Muscle of back (tissue), 11 donors: ENCODE measurements around the gene ETHE1. TPM values are rescaled to one million over a fixed set of nuclear protein-coding genes. Genes with fewer than 3 reads are reported as not detected.

Experiments used
- DNase-seq, 3 donors: peaks; one replicate each; pipeline versions ENCODE4 v3.0.0 to v3.0.0-alpha.2; 2013
- polyA plus RNA-seq, 10 donors: library from polyadenylated mRNA; unstranded; fragments of 120-200 nt; gene quantifications; one replicate each; pipeline ENCODE4 v1.2.1, GENCODE V29; 2013; ENCODE audit not compliant: insufficient read length in 10 of 10

ETHE1 gene
- polyA plus RNA-seq, 10 donors, result 10.5 to 16.5 (median 14.7) TPM

DNA sequence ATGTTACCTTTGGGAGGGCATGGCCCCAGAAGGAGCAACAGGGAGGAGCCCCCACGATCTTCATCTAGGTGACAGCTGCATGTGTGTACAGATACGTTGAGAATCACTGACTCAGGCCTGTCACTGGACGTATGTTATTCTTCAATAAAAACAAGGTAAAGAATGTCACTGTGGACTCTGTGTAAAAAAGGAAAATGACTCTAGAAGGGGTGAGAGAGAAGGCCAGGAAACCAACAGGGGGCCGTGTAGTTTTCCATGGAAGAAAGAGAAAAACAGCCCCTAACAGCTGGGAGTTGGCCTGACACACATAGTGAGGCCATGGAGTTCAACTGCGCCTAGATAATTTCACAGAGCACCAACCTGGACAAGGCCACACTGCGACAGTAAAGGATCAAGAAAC, 59.7 kb downstream of the ETHE1 start:
- no peak for DNase-seq

- no peak for DNase-seq
Measured at GRCh38 chr19:43466793-43467192, 60.2 kb downstream of the ETHE1 start.

GRCh38 chr19:43465468-43466120, 61.4 kb downstream of the ETHE1 start, which contains the start of gene LYPD3:
Gene LYPD3 (minus strand): TSS chr19:43465608. CDS start chr19:43465571, 37 bp downstream.
- no peak for DNase-seq

DNA sequence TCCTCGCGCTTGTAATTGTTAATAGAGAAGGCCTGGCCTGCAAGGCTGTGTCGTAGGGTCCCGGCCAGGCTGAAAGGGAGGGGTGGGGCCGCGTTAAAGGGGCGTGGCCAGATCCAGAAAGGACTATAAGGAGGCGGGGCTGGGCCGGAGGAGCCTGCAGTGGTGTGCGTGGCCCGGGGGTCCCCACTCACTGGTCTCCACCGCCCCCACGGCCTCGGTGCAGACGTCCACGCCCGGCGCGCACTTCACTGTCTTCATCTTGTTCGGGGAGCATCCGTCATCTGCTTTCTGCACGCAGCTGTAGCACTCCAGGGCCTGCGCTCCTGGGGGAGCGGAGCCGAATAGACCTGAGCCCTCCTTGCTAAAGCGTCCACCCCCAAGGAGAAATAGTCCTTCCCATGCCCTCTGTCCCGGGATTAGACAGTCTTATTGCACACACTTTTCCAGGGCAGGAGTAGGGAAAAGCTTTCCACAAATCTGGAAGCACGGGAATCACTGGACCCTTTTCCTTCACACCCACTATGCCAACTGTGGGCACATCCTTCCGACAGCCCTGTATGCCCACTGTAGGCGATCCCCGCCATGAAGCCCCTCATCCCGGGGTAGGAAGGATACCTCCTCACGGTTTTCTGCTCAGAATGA, 62.7 kb downstream of the ETHE1 start:
- DNase-seq, result no peak

DNA sequence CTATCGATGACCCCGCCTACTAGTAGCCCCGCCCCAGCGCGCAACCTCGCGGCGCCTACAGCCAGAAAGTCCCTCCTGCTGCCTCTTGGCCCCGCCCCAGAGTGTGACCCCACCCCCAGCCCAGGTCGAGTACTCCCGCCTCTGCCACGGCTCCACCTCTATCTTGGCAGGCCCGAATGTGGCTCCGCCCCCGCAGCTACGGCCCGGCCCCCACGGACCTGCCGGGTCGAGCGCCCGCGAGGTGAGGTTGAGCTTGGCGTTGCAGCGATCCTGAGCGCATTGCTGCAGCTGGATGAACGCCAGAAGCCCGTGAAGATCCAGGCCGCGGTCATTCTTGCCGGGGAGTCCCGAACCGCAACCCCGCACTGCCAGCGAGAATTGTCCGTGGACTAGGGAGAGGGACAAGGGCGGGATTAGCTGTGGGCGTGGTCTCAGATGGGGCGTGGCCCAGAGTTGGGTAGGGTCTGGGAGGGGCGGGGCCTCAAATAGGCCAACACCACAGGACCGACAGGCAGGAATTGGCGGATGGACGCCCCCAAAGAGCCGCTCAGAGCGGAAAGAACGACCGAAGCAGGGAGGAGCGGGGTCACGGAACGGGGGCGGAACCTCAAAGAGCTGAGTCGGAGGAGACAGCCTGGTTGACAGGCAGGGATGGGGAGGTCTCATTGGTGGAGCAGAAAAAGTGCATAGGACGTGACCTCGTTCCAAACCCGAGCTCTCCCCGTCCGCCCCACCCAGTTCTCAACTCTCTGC, 63.4 kb downstream of the ETHE1 start:
- DNase-seq, result peak; percentile 86 to 97 (median 93)

DNA sequence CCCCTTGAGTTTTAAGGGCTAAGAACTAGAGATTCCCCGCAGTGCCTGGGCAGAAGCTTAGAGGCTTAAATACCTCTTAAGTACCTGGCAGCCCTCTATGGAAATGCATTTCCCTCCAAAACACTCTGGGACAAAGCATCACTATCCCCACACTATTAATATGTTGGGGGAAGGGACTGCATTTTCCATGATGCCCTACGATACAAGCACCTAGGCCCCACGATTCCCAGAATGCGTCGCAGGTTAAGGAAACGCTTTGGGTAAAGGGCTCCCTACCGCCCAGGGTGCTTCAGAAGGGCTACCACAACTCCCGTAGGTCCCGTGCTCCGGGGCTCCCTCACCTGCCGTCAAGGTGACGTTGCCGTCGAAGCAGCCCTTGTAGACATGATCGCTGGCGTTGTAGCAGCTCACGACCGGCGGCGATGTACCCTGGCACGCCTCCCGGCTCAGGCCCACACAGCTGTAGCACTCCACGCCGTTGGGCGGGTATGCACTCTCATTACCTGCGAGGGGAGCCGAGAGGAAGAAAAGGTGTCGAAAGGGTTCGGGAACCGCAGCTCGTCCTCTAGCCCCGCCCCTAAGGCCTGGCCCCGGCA, 64.1 kb downstream of the ETHE1 start:
- no peak for DNase-seq

- no peak for DNase-seq
Measured at GRCh38 chr19:43462383-43462782, 64.6 kb downstream of the ETHE1 start.

DNA sequence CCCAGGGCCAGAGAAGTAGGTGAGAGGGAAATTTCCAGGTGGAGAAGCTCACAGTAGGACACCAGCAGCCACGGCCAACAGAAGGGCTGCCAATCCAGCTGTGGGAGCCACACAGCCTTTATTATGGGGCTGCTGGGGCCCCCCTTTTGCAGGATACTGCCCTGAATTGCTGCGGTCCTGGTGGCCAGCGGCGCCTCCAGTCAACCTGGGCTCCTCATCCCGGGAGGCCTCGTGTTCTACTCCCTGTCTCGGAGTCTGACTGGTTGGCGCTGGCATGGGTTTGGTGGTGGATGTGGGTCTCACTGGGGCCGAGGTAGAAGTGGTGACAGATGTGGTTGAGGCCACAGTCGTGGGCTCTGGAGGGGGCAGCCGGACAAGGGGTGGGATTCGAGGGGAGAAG, 65.7 kb downstream of the ETHE1 start:
- DNase-seq, result no peak

GRCh38 chr19:43460362-43461016, 66.5 kb downstream of the ETHE1 start:
- DNase-seq, result no peak

DNA sequence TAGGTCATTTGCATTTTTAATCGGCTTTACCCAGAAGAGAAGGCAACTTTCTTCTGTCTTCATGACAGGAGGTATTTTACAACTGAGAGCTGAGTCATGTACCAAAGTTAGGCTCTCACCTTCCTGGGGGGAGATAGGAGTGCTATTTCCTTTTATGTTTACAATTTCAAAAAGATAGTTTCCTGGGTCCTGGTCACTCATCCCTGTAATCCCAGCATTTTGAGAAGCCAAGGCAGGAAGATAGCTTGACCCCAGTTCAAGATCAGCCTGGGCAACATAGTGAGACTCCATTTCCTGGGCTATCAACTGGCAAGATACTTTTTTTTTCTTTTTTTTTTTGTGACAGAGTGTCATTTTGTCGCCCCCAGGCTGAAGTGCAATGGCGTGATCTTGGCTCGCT, 69.2 kb downstream of the ETHE1 start:
- DNase-seq, result no peak

Other genes with a start within 250 kb of the ETHE1 start
- under 1 TPM in 6 of 10 donors, not detected in 4; 0.12 to 0.28 (median 0.18) TPM for gene CD177, start 173.5 kb downstream of the ETHE1 start, polyA plus RNA-seq
- under 1 TPM in 1 of 10 donors, not detected in 9; 0.19 TPM for gene TEX101, start 112.3 kb downstream of the ETHE1 start, polyA plus RNA-seq
- gene LYPD3, start 61.6 kb downstream of the ETHE1 start, polyA plus RNA-seq, result 10 to 100 TPM in 2 of 10 donors, under 1 TPM in 8; 0.15 to 17.0 (median 0.58) TPM
- 1 to 10 TPM; 1.9 to 5.3 (median 4.1) TPM for gene PHLDB3, start 22.5 kb downstream of the ETHE1 start, polyA plus RNA-seq
- 1 to 10 TPM; 1.6 to 3.3 (median 2.6) TPM for gene ZNF575, start 6.0 kb upstream of the ETHE1 start, polyA plus RNA-seq
- 10 to 100 TPM; 24.5 to 40.6 (median 29.6) TPM for gene XRCC1, start 48.3 kb upstream of the ETHE1 start, polyA plus RNA-seq
- 1 to 10 TPM; 4.2 to 9.4 (median 5.4) TPM for gene PINLYP, start 48.6 kb upstream of the ETHE1 start, polyA plus RNA-seq
- 10 to 100 TPM in 7 of 10 donors, 1 to 10 TPM in 3; 9.0 to 18.6 (median 11.2) TPM for gene IRGQ, start 68.9 kb upstream of the ETHE1 start, polyA plus RNA-seq
- 10 to 100 TPM in 2 of 10 donors, 1 to 10 TPM in 8; 7.2 to 11.8 (median 9.3) TPM for gene ZNF576, start 69.4 kb upstream of the ETHE1 start, polyA plus RNA-seq
- under 1 TPM; 0.13 to 0.75 (median 0.36) TPM for gene SRRM5, start 84.9 kb upstream of the ETHE1 start, polyA plus RNA-seq
- 10 to 100 TPM; 38.1 to 76.5 (median 44.3) TPM for gene ZNF428, start 92.4 kb upstream of the ETHE1 start, polyA plus RNA-seq
- gene CADM4, start 112.6 kb upstream of the ETHE1 start, polyA plus RNA-seq, result 10 to 100 TPM in 3 of 10 donors, 1 to 10 TPM in 7; 5.6 to 19.4 (median 8.7) TPM
- 10 to 100 TPM in 1 of 10 donors, 1 to 10 TPM in 9; 4.8 to 10.1 (median 7.0) TPM for gene PLAUR, start 143.0 kb upstream of the ETHE1 start, polyA plus RNA-seq
- gene IRGC, start 188.9 kb upstream of the ETHE1 start, polyA plus RNA-seq, result not detected
- 10 to 100 TPM; 26.4 to 50.0 (median 33.7) TPM for gene SMG9, start 227.8 kb upstream of the ETHE1 start, polyA plus RNA-seq